Testis (tissue), 2 donors: Measurements from ENCODE around the gene C4orf50.

Experiments used
- POLR2A ChIP-seq: fragments of 450-650 bp; IDR thresholded peaks from one replicate; pipeline ENCODE4 v1.6.1; 2017; ENCODE audit warnings: antibody characterized with exemption, mild to moderate bottlenecking, moderate library complexity
- TF ChIP-seq, protein P1 (sequence below), 3 experiments: fragments of 450-650 bp in 2 of 3; fragments of 200-600 bp in 1 of 3; sonication (generic) in 1 of 3; IDR thresholded peaks; one replicate each; pipeline ENCODE4 v1.5.1; 2016 to 2019; ENCODE audit warnings: antibody characterized with exemption in 3 of 3, mild to moderate bottlenecking in 2 of 3, moderate library complexity in 1 of 3

DNA sequence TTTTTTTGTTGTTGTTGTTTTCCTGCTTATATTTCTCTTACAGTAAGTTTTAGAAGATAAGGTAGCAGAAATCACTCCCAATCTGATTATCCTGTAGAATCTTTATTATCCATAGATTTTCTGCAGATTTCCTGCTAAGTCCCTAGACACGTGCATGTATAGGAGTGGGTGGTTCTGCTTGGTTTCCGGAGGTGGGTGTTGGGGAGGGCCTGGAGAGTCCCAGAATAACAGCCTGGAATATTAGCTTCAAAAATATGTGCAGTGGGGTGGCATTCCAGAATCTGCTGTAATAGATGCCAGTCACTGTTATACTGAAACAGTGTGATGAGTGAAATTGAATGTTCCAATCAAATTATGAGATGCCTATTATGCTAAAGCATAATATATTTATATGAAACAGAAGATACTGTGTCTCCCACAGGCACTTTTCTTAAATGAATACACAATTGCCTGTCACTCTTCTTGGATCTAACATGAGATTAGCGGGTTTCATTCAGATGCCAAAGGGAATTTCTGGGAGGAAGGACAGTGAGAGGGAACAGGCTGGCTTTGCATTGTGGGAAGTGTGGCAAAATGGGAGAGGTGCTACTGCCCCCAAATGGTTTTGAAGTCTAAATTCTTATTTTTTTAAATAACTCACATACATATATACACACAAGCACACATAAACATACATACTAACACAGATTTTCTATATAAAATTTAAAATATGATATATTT is 37.6 kb downstream of the C4orf50 start:
- TF ChIP-seq, protein P1, sequence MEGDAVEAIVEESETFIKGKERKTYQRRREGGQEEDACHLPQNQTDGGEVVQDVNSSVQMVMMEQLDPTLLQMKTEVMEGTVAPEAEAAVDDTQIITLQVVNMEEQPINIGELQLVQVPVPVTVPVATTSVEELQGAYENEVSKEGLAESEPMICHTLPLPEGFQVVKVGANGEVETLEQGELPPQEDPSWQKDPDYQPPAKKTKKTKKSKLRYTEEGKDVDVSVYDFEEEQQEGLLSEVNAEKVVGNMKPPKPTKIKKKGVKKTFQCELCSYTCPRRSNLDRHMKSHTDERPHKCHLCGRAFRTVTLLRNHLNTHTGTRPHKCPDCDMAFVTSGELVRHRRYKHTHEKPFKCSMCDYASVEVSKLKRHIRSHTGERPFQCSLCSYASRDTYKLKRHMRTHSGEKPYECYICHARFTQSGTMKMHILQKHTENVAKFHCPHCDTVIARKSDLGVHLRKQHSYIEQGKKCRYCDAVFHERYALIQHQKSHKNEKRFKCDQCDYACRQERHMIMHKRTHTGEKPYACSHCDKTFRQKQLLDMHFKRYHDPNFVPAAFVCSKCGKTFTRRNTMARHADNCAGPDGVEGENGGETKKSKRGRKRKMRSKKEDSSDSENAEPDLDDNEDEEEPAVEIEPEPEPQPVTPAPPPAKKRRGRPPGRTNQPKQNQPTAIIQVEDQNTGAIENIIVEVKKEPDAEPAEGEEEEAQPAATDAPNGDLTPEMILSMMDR (IDR thresholded peaks at IDR 0.05) = no peak
- no peak for TF ChIP-seq POLR2A
